ENCODE measurements around the gene THRB.

The THRB gene

DNA sequence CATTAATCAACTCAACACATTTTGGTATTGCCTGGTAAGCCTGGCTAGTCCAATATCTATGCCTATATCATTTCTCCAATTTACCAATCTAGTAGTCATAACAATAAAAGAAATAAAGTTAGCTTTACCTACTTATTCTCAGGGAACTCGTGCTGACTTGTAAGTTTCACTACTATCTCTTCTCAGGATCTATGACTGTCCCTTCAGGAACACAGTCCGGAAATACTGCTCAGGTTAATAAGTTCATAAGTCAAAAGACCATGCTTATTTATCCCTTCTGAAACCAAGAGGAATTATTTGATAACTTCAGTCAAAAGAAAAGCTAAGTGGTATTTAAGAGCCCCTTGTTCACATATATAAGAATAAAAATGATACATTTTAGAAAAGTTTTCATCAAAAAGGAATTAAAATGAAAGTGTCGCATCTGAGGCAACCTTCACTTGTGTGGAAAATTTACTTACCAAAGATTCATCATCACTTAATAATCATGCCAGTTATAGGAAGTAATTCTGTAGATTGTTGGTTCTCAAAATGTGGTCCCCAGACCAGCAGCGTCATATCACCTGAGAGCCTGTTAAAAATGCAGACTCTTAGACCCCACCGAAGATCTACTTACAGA, 15.5 kb upstream of the THRB start:
- no peak for DNase-seq

DNA sequence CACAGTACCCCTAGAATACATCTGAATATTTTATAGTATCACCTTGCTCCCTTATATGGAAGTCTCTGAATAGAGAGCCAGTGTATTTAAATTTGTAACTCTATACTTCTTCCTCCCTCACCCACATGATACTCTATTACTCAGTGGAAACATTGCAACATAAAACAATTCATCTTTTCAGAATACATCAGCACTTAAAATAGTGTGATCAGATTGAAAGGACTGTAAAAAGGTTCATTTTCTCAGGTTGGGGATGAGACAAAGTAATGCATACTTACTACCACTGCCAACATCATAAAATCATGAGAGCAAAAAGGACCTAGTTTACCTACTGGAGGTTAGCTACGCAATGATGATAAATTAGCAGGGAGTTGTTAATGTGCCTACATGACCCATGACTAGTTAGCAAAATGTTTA, 13.8 kb upstream of the THRB start:
- no peak for DNase-seq

DNA sequence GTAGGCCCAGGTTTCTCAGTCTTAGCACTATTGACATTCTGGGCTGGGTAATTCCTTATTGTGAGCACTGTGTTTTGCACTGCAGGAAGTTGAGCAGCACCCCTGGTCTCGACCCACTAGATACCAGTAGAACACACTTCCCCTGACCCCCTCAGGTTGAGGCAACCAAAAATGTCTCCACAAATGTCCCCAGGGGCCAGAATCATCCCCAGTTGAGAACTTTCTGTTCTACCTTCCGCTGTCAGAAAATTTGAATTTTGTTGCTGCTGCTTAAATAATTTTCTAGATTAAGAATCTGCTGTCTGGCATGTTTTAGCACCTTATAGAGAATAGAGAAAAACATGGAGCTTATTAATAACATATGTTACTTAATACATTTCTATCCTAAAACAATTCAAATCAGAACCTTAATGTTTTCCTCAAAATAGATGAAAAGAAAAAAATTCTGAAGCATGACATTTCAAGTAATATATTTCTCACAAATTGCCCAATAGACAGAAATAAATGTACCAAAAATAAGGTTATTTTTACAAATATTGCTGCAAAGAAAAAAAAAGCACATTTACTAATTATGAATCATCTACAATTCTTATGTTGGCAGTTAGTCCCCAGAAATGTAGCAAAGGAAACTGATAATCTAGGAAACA, 13.2 kb upstream of the THRB start:
- no peak for DNase-seq

GRCh38 chr3:24506966-24507775, 12.5 kb upstream of the THRB start:
- no peak for DNase-seq

- DNase-seq = no peak
These were observed 11.3 kb upstream of the THRB start for GRCh38 chr3:24505691-24506550.

DNA sequence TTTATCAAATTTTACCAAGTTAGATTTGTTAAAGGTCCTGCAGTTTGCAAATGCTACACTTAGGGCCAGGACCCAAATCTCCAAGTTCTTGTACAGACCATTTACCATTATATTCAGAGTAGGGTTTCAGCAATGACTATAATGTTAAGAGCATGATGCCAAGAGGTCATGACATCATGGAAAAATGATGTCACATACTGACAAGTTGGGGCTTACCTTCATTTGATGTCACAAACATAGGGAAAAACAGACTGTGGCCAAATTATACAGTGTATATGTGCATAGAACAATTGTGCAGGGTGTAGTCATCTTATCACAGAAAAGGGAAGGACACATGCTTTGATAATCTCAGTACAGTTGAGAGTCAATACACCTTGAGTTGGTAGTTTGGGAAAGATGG, 10.1 kb upstream of the THRB start:
- DNase-seq = no peak

GRCh38 chr3:24503616-24504113, 9.0 kb upstream of the THRB start:
- no peak for DNase-seq

- DNase-seq = no peak
These were observed 8.0 kb upstream of the THRB start for GRCh38 chr3:24502690-24503089.

GRCh38 chr3:24500806-24501205, 6.2 kb upstream of the THRB start:
- DNase-seq = no peak

DNA sequence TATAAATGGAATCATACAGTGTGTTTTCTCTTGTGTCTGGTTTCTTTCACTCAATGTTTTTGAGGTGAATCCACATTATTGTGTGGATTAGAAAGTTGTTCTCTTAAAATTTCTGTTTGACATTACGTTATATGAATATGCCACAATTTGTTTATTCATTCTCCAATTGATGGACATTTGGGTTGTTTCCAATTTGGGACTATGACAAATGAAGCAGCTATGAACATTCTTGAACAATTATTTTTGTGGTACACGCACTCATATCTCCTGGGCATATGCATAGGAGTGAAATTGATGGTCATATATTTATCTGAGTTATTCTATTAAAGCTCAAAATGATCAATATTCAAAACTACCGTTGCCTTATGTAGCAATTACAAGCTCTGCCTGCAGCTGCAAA, 5.3 kb upstream of the THRB start:
- no peak for DNase-seq

GRCh38 chr3:24498796-24499195, 4.1 kb upstream of the THRB start:
- DNase-seq = no peak

GRCh38 chr3:24498391-24498790, 3.7 kb upstream of the THRB start:
- DNase-seq = no peak

- no peak for DNase-seq
These were observed 3.3 kb upstream of the THRB start for GRCh38 chr3:24497942-24498341.

GRCh38 chr3:24496529-24497482, 2.2 kb upstream of the THRB start:
- no peak for DNase-seq

GRCh38 chr3:24495326-24495994, 810 bp upstream of the THRB start:
- DNase-seq = no peak

GRCh38 chr3:24493746-24494617, 668 bp downstream of the THRB start:
- DNase-seq = no peak

- DNase-seq = no peak
These were observed 1.6 kb downstream of the THRB start for GRCh38 chr3:24492971-24493551.

DNA sequence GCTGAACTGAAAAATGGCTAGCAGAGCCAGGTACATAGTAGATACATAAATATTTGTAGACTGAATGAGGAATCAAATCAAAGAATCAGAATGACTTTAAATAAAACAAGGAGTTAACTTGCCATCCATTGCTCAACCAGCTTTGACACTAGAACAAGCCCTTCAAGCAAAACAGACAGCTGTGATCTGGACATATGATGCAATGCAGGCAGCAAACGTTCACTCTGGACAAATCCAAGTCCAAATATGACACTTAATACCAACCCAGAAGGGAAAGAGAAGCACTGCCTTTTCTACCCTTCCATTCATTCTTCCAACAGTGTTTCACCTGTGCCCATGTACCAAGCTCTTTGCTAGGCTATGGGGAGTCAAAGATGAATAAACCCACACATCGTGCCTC, 4.5 kb downstream of the THRB start:
- DNase-seq = no peak

- DNase-seq = no peak
These were observed 7.1 kb downstream of the THRB start for GRCh38 chr3:24487325-24488262.

Data from NCI-H1105 (cell line).